SK-N-SH (cell line): ENCODE data around the gene AHNAK. TPM values are rescaled to one million over a fixed set of nuclear protein-coding genes. Genes with fewer than 3 reads are reported as not detected.

ENCODE experiments used
- CTCF ChIA-PET: fragments of 300-600, 350-600 bp; formaldehyde crosslinking; extraction: SDS; loops from one replicate; lab custom pipeline; 2021; lab: Yijun Ruan, JAX
- POLR2A ChIA-PET: fragments of 350-600 bp; sonication (Branson Sonifier 250); formaldehyde crosslinking; extraction: SDS; loops from one replicate; lab custom pipeline; 2020; ENCODE audit warnings: antibody characterized with exemption, inconsistent platforms; lab: Yijun Ruan, JAX
- DNase-seq: peaks from one replicate; pipeline ENCODE4 v3.0.0; 2012
- H2AFZ ChIP-seq: fragments of 200-600 bp; sonication (generic); 2 replicates; pipeline ENCODE4 v1.8.1; 2016; ENCODE audit warnings: antibody characterized with exemption, mild to moderate bottlenecking, low read depth
- H3F3A ChIP-seq: fragments of 200-600 bp; sonication (generic); replicated peaks from 2 replicates; pipeline ENCODE3; 2016; ENCODE audit warnings: antibody characterized with exemption, mild to moderate bottlenecking; ENCODE audit not compliant: insufficient read depth
- H3K27ac ChIP-seq, 2 experiments: fragments of 200-500 bp in 1 of 2; fragments of 200-600 bp in 1 of 2; sonication (Bioruptor generic) in 1 of 2; sonication (generic), shearing (Covaris generic) in 1 of 2; 2 replicates each; pipeline versions ENCODE4 v1.5.1 to v1.6.1; 2014 to 2016; ENCODE audit warnings: low read depth in 2 of 2, inconsistent platforms in 1 of 2, low read length in 1 of 2, mild to moderate bottlenecking in 1 of 2, mixed read lengths in 1 of 2
- H3K27me3 ChIP-seq: fragments of 200-600 bp; sonication (generic), shearing (Covaris generic); 2 replicates; pipeline ENCODE4 v1.6.1; 2016; ENCODE audit warnings: mixed run types; ENCODE audit not compliant: insufficient read depth
- H3K36me3 ChIP-seq, 2 experiments: fragments of 200-500 bp in 1 of 2; fragments of 200-600 bp in 1 of 2; sonication (Bioruptor generic) in 1 of 2; sonication (generic) in 1 of 2; replicated peaks in 1 of 2; 2 replicates each; pipeline versions ENCODE3 to v1.5.1; 2014 to 2016; ENCODE audit warnings: low read length in 1 of 2, mild to moderate bottlenecking in 1 of 2; ENCODE audit not compliant: insufficient read depth in 2 of 2, control insufficient read depth in 1 of 2
- H3K4me1 ChIP-seq, 2 experiments: fragments of 200-500 bp in 1 of 2; fragments of 200-600 bp in 1 of 2; sonication (Bioruptor generic) in 1 of 2; sonication (generic), shearing (Covaris generic) in 1 of 2; 2 replicates each; pipeline versions ENCODE4 v1.5.1 to v1.6.1; 2014 to 2016; ENCODE audit warnings: low read depth in 1 of 2, low read length in 1 of 2, mixed run types in 1 of 2; ENCODE audit not compliant: insufficient read depth in 2 of 2, control insufficient read depth in 1 of 2
- H3K4me2 ChIP-seq: fragments of 200-600 bp; sonication (generic), shearing (Covaris generic); 2 replicates; pipeline ENCODE4 v1.6.1; 2017; ENCODE audit warnings: mixed run types
- H3K4me3 ChIP-seq, 2 experiments: fragments of 200-500 bp in 1 of 2; fragments of 200-600 bp in 1 of 2; sonication (Bioruptor generic) in 1 of 2; sonication (generic), shearing (Covaris generic) in 1 of 2; 2 replicates each; pipeline versions ENCODE4 v1.5.1 to v1.8.1; 2014 to 2016; ENCODE audit warnings: low read depth in 2 of 2, inconsistent platforms in 1 of 2, low read length in 1 of 2, mild to moderate bottlenecking in 1 of 2, mixed read lengths in 1 of 2, moderate library complexity in 1 of 2
- H3K79me2 ChIP-seq: fragments of 200-600 bp; sonication (generic); 2 replicates; pipeline ENCODE4 v1.8.1; 2017; ENCODE audit warnings: mild to moderate bottlenecking; ENCODE audit not compliant: insufficient read depth
- H3K9ac ChIP-seq: fragments of 200-600 bp; sonication (generic); 2 replicates; pipeline ENCODE4 v1.6.1; 2017; ENCODE audit warnings: mixed run types
- H3K9me2 ChIP-seq: fragments of 200-600 bp; sonication (generic); 2 replicates; pipeline ENCODE4 v1.6.1; 2017; ENCODE audit warnings: mixed run types
- H3K9me3 ChIP-seq: fragments of 200-600 bp; sonication (generic); 2 replicates; pipeline ENCODE4 v1.6.1; 2017; ENCODE audit warnings: mixed run types, mild to moderate bottlenecking, moderate library complexity
- H4K20me1 ChIP-seq: fragments of 200-600 bp; sonication (generic); 2 replicates; pipeline ENCODE4 v1.6.1; 2017; ENCODE audit warnings: mild to moderate bottlenecking, mixed run types; ENCODE audit not compliant: insufficient read depth
- CHD2 ChIP-seq: fragments of 150-350 bp; IDR thresholded peaks from 2 replicates; pipeline ENCODE4 v1.6.1; 2018; ENCODE audit warnings: low read length; ENCODE audit not compliant: partially characterized antibody
- EZH2phosphoT487 ChIP-seq: fragments of 200-600 bp; sonication (generic); IDR thresholded peaks from 2 replicates; pipeline ENCODE4 v1.6.1; 2017; ENCODE audit warnings: low read depth, mixed run types, mild to moderate bottlenecking, antibody characterized with exemption, moderate library complexity, borderline replicate concordance
- FOXJ3 ChIP-seq: sonication (generic); formaldehyde crosslinking; IDR thresholded peaks from 2 replicates; pipeline ENCODE4 v1.5.1; 2020; ENCODE audit warnings: mild to moderate bottlenecking, missing genetic modification reagents
- NFIC ChIP-seq: IDR thresholded peaks from 2 replicates; pipeline ENCODE4 v1.4.0; 2012; ENCODE audit warnings: borderline replicate concordance
- NRF1 ChIP-seq: IDR thresholded peaks from 2 replicates; pipeline ENCODE4 v1.6.1; 2012; ENCODE audit warnings: low read depth, mild to moderate bottlenecking, low read length
- RAD21 ChIP-seq: IDR thresholded peaks from 2 replicates; pipeline ENCODE4 v1.6.1; 2012; ENCODE audit warnings: mild to moderate bottlenecking, low read length
- REST ChIP-seq: IDR thresholded peaks from 2 replicates; pipeline ENCODE4 v1.6.1; 2012; ENCODE audit warnings: mild to moderate bottlenecking, low read depth, low read length, moderate library complexity
- RFX5 ChIP-seq: IDR thresholded peaks from 2 replicates; pipeline ENCODE4 v1.6.1; 2012; ENCODE audit warnings: mild to moderate bottlenecking, improper control_type of control experiment, low read length
- TAF1 ChIP-seq: IDR thresholded peaks from 2 replicates; pipeline ENCODE4 v1.6.1; 2012; ENCODE audit warnings: low read depth, mild to moderate bottlenecking, low read length, moderate library complexity, borderline replicate concordance
- TCF12 ChIP-seq: IDR thresholded peaks from 2 replicates; pipeline ENCODE4 v1.4.0; 2012
- WGBS: methylation state at CpG from one replicate; pipeline ENCODE4 v1.1.6; 2017; ENCODE audit warnings: low lambda C conversion rate; 5-methylcytosine and 5-hydroxymethylcytosine counted together
- polyA plus RNA-seq, 3 experiments: library from polyadenylated mRNA; depleted of rRNA; stranded (reverse); fragments of >200 nt; gene quantifications; 2 replicates each; pipeline ENCODE4 v1.2.3, GENCODE V29; 2012
- TF ChIP-seq, protein P1 (sequence below): IDR thresholded peaks from 2 replicates; pipeline ENCODE4 v1.4.0; 2012; ENCODE audit warnings: low read depth
- TF ChIP-seq, protein P2 (sequence below): IDR thresholded peaks from 2 replicates; pipeline ENCODE4 v1.4.0; 2012; ENCODE audit warnings: low read depth, borderline replicate concordance
- TF ChIP-seq, protein P3 (sequence below): IDR thresholded peaks from 2 replicates; pipeline ENCODE4 v1.4.0; 2012; ENCODE audit warnings: low read depth, borderline replicate concordance

The AHNAK gene
- polyA plus RNA-seq, 1 of the 3 experiments (the other 2 are of a cell fraction), result 57.8 TPM

DNA sequence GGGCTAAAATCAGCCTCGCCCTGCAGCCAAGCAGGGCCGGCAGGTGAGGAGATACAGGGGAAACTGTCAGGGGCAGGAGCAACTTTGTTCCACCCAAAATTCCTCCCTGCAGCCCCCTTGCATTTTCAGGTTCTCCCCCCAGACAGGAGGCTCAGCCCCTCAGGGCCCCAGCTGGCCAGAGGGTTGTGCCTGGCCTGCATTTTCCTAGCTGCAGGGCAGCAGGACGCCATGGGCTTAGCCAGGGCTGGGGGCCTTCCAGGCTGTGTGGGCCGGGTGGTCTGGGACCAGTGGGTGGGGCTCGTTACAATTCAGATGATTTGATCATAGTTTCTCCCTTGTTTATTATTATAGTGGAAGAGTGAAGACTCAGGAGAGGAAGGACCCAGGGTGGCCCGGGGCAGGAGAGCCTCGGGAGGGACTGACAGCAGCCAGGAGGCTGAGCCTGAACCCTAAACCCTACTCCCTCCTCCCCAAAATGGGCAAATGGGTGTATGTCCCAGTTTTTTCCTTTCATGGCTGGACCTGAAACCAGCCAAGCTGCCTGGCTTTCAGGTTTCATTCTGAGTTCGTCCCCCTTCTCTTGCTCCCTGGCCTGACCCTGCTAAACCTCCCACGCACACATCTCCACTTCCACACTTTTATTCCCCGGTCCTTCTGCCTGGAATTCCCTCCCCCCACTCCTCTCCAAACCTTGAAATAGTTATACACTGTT lies 40.0 kb downstream of the AHNAK start:
- ChIA-PET POLR2A (no interaction called here), CTCF (interaction anchor here (0.9 to 1.5 kb wide), 3 partner anchors 8 to 82 kb away, joined by 3 to 8 read pairs (median 5); no protein-coding TSS in a partner anchor)
- Histone ChIP-seq H3K9me2 (no peaks in the 10 kb centered on the region), H3K4me3 (no peak overlapping the region), H3K4me1 (peaks cover 4 to 7% of the 10 kb centered on the region in 2 experiments; a peak in 2 of 4 replicates), H3K36me3 (no peaks in the 10 kb centered on the region), H3F3A (peaks cover 16% of the 10 kb centered on the region), H3K27me3 (no peaks in the 10 kb centered on the region), H3K27ac (no peak overlapping the region), H2AFZ (no peak overlapping the region), H3K9ac (no peak overlapping the region), H3K4me2 (no peak overlapping the region), H3K79me2 (peaks cover 4% of the 10 kb centered on the region), H4K20me1 (no peaks in the 10 kb centered on the region), H3K9me3 (no peaks in the 10 kb centered on the region)
- WGBS, result 94% methylated on average over 8 of the region's 10 CpGs
- DNase-seq, result no peak
- TF ChIP-seq EZH2phosphoT487 (no peak), FOXJ3 (CRISPR knock-in tag) (no peak), CHD2 (no peak), RAD21 (no peak), REST (no peak), TCF12 (no peak), TAF1 (no peak), NRF1 (no peak), NFIC (no peak), RFX5 (no peak)
- TF ChIP-seq, protein P1, sequence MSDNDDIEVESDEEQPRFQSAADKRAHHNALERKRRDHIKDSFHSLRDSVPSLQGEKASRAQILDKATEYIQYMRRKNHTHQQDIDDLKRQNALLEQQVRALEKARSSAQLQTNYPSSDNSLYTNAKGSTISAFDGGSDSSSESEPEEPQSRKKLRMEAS, result no peak
- TF ChIP-seq, protein P2, sequence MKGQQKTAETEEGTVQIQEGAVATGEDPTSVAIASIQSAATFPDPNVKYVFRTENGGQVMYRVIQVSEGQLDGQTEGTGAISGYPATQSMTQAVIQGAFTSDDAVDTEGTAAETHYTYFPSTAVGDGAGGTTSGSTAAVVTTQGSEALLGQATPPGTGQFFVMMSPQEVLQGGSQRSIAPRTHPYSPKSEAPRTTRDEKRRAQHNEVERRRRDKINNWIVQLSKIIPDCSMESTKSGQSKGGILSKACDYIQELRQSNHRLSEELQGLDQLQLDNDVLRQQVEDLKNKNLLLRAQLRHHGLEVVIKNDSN, result no peak
- TF ChIP-seq, protein P3, sequence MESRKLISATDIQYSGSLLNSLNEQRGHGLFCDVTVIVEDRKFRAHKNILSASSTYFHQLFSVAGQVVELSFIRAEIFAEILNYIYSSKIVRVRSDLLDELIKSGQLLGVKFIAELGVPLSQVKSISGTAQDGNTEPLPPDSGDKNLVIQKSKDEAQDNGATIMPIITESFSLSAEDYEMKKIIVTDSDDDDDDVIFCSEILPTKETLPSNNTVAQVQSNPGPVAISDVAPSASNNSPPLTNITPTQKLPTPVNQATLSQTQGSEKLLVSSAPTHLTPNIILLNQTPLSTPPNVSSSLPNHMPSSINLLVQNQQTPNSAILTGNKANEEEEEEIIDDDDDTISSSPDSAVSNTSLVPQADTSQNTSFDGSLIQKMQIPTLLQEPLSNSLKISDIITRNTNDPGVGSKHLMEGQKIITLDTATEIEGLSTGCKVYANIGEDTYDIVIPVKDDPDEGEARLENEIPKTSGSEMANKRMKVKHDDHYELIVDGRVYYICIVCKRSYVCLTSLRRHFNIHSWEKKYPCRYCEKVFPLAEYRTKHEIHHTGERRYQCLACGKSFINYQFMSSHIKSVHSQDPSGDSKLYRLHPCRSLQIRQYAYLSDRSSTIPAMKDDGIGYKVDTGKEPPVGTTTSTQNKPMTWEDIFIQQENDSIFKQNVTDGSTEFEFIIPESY, result no peak
- TF ChIP-seq, all 33 proteins: peak for 0
